Epithelial cell of esophagus (primary cell): ENCODE measurements around the gene MAPK1IP1L.

ENCODE experiments used
- DNase-seq: peaks from one replicate; pipeline ENCODE4 v3.0.0; 2010; ENCODE audit warnings: low read depth
- H3K4me3 ChIP-seq: 2 replicates; pipeline ENCODE4 v1.5.1; 2011; ENCODE audit warnings: mild to moderate bottlenecking, low read length, control low read depth
- TF ChIP-seq, protein P1 (sequence below): IDR thresholded peaks from 2 replicates; pipeline ENCODE4 v1.5.1; 2011; ENCODE audit warnings: low read depth, mild to moderate bottlenecking, low read length, control low read depth, inconsistent platforms; ENCODE audit not compliant: insufficient read depth; ENCODE audit errors: missing control alignments

The MAPK1IP1L gene

DNA sequence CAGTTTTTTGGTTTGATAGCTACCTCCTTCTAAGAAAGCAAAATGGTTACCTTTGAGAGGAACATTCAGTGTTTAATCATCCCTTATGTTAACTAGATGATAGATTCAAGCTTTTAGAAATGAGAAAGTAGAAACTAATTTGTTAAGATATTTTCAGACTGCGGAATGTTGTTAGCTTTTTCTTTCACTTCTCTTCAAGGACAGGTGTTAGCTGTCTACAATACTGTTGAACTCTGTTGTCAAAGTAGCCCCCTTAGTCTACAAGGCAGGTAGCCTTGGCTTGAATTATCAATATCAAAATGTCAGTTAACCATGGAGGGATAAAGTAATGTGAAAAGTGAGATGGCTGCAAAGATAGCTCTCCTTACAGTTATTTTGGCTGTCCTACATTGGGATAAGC, 14.8 kb downstream of the MAPK1IP1L start:
- TF ChIP-seq, protein P1, sequence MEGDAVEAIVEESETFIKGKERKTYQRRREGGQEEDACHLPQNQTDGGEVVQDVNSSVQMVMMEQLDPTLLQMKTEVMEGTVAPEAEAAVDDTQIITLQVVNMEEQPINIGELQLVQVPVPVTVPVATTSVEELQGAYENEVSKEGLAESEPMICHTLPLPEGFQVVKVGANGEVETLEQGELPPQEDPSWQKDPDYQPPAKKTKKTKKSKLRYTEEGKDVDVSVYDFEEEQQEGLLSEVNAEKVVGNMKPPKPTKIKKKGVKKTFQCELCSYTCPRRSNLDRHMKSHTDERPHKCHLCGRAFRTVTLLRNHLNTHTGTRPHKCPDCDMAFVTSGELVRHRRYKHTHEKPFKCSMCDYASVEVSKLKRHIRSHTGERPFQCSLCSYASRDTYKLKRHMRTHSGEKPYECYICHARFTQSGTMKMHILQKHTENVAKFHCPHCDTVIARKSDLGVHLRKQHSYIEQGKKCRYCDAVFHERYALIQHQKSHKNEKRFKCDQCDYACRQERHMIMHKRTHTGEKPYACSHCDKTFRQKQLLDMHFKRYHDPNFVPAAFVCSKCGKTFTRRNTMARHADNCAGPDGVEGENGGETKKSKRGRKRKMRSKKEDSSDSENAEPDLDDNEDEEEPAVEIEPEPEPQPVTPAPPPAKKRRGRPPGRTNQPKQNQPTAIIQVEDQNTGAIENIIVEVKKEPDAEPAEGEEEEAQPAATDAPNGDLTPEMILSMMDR: no peak
- no peak overlapping the region for H3K4me3 ChIP-seq
- no peak for DNase-seq

DNA sequence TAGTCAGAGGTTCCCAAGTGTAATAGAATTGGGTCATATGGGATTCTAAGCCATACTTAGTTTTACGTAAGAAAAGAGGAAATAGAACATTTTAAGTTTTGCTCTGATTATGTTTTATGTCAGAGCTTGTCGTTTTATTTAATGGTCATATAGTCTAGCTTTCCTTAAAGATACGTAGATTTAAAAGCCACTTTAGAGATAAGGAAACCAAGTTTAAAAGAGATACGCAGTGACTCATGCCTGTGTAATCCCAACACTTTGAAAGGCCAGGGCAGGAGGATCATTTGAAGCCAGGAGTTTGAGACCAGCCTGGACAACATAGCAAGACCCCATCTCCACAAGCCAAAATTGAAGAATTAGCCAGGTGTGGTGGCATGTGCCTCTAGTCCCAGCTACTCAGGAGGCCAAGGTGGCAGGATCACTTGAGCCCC, 19.5 kb downstream of the MAPK1IP1L start:
- DNase-seq: no peak
- TF ChIP-seq, protein P1: no peak
- no peak overlapping the region for H3K4me3 ChIP-seq

DNA sequence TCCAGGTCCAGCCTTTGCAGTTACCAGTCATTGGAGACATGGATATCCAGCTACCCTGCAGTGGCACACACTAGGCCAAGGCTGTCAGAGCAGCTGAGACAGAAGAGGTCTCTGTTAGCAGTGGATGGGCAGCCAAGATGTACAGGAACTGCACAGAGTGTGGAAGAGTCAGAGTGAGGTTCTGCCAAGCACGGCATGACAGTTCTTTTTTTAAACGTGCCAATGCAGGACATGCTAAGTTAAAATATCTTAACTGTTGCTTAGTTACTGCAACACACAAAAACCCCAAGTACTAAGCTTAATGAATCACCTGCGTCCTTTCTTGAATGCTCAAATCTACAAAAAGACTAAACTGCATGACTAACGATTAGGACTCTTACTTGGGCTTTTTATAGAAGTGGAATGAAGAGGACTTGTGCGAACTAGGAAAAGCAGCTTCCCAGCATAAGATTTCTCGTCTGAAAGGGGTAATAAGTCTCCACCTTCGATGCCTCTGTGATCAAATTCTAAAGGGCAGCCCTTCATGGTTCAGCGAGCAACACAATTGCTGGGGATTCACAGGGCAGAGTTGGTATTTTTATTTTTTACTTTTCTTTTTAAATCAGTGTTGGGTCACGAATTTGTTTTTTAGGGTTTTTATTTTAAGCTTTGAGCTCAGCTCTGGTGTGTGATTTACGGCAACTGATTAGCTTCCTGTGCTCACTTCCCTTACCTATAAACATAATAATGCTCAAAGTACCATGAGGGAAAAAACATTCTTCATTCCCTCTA, 20.6 kb downstream of the MAPK1IP1L start:
- DNase-seq: peak; percentile 92
- TF ChIP-seq, protein P1: no peak
- H3K4me3 ChIP-seq: no peak overlapping the region

DNA sequence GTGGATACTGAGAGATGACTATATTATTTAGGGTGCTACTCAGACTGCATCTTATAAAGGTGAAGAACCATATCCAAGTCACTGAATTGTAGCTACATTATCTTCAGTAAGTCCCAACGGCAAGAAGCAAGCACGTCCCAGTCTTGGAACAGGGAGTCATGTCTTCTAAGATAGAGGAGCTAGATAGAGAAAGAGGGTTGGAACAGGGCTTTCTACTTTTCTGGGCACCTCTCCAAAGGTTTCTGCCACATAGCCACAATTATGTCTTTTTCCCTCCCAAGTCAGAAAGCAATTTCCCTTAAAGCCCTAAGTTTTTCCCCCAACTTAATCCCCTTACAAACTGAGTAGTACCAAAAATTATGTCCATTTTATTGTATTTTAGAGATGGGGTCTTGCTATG, 22.4 kb downstream of the MAPK1IP1L start:
- TF ChIP-seq, protein P1: no peak
- H3K4me3 ChIP-seq: no peak overlapping the region
- DNase-seq: no peak

DNA sequence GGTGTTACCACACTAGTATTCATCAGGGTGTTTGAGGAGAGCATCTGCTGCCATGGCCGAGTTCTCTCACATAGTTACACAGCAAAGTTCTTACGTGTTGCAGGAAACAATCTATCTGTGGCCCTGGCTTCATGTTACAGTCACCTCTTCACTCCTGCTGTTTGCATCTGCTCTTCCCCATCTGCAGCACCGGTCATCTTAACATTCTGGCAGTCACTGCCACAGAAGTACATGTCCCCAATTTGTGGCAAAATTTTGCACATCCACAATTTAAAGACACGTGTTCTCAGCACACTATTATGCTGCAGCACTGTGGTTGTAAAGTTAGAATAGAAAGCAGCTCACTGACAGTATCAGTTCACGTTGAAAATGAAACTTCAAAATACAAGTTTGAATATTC, 23.2 kb downstream of the MAPK1IP1L start:
- H3K4me3 ChIP-seq: no peak overlapping the region
- DNase-seq: peak; percentile 42
- TF ChIP-seq, protein P1: no peak

DNA sequence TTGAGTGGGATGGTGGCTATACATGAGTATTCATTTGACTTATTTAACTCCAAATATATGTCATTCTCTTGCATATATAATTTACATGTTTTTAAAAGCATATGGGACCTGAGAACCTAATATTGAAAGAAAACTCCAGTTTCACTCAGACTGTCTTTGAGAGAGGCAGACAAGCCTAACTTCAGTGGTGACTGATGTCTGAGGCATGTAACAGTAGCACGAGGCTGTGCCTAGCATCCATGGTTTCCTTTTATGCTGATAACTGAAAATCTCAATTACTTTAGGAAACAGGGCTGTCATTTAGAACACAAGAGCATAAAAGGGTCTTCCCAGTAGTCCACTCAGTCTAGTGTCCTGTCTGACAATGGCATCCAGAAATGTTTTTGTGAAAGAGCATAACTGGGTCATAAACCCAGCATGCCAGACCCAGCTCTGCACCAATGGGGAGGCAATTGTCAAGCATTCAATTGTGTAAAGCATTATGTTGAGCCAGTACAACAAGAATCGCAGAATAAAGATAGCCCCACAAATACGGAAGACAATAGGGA, 24.3 kb downstream of the MAPK1IP1L start:
- DNase-seq: peak; percentile 51

More for the DNA sequence above, 24.3 kb downstream of the MAPK1IP1L start:
- H3K4me3 ChIP-seq: no peak overlapping the region
- TF ChIP-seq, protein P1: no peak
